Prostate gland (tissue), 2 donors: ENCODE measurements around the gene RPL18. TPM values are rescaled to one million over a fixed set of nuclear protein-coding genes. Genes with fewer than 3 reads are reported as not detected.

Experiments used
- DNase-seq: peaks from one replicate; pipeline ENCODE4 v3.0.0-alpha.2; 2019; ENCODE audit warnings: low spot score
- H3K27ac ChIP-seq, 2 donors: fragments of 200-600 bp; sonication (generic); 2 replicates each; pipeline ENCODE4 v1.5.1; 2017 to 2019
- H3K27me3 ChIP-seq: fragments of 200-600 bp; sonication (generic); replicated peaks from 2 replicates; pipeline ENCODE4 v1.5.1; 2019; ENCODE audit not compliant: insufficient read depth
- H3K36me3 ChIP-seq, 2 donors: fragments of 200-600 bp; sonication (generic); 1 replicate in 1 of 2; 2 replicates in 1 of 2; pipeline versions ENCODE4 v1.5.1 to v1.8.1; 2017 to 2019
- H3K4me1 ChIP-seq: fragments of 200-600 bp; sonication (generic); replicated peaks from 2 replicates; pipeline ENCODE4 v1.5.1; 2019
- H3K4me3 ChIP-seq, 2 donors: fragments of 200-600 bp; sonication (generic); 2 replicates each; pipeline ENCODE4 v1.5.1; 2017 to 2019
- H3K9me3 ChIP-seq: fragments of 200-600 bp; sonication (generic); 2 replicates; pipeline ENCODE4 v1.5.1; 2017
- CTCF ChIP-seq, 4 experiments: fragments of 200-600 bp in 2 of 4; fragments of 450-650 bp in 2 of 4; sonication (generic) in 2 of 4; IDR thresholded peaks; 1 replicate in 3 of 4; 2 replicates in 1 of 4; pipeline ENCODE4 v1.5.1; 2016 to 2019; ENCODE audit warnings: antibody characterized with exemption in 4 of 4, mild to moderate bottlenecking in 2 of 4, moderate library complexity in 2 of 4
- POLR2A ChIP-seq: fragments of 450-650 bp; IDR thresholded peaks from one replicate; pipeline ENCODE4 v1.6.1; 2016; ENCODE audit warnings: antibody characterized with exemption, mild to moderate bottlenecking
- POLR2AphosphoS5 ChIP-seq: sonication (generic); formaldehyde crosslinking; IDR thresholded peaks from one replicate; pipeline ENCODE4 v1.6.1; 2017; ENCODE audit warnings: antibody characterized with exemption
- whole genome bisulfite sequencing: methylation state at CpG from one replicate; pipeline ENCODE4 v1.1.5; 2018; 5-methylcytosine and 5-hydroxymethylcytosine counted together
- intact Hi-C: fragments of 100-400 bp; cut with DNase I; formaldehyde crosslinking; loops from one replicate; pipeline ENCODE4 v1.14.2; 2022
- total RNA-seq, 2 donors: library from RNA; depleted of rRNA; stranded (reverse); fragments of >200 nt; gene quantifications; one replicate each; pipeline ENCODE4 v1.1.0, GENCODE V29; 2016

Gene RPL18
- total RNA-seq, 2 donors from 2014 or later = 2,096 to 3,914 TPM

- Histone ChIP-seq H3K9me3 (no peaks in the 10 kb centered on the region), H3K36me3 (no peaks in the 10 kb centered on the region), H3K27ac (no peak overlapping the region), H3K27me3 (no peaks in the 10 kb centered on the region), H3K4me1 (peaks cover 7% of the 10 kb centered on the region), H3K4me3 (no peak overlapping the region)
- intact Hi-C loops = loop anchor here (5.0 to 10.0 kb wide), 2 partner anchors 194 to 317 kb away; partner anchors contain the start of gene FTL
- TF ChIP-seq POLR2A (no peak), POLR2AphosphoS5 (no peak), CTCF (IDR thresholded peaks at IDR 0.05) (no peak)
- 69% methylated on average over 2 of the region's 2 CpGs for WGBS
- no peak for DNase-seq
Observed at GRCh38 chr19:48648134-48648533, 29.2 kb upstream of the RPL18 start.

- Histone ChIP-seq H3K4me3 (peak overlapping the region; percentile 41 to 44), H3K27ac (peak overlapping the region; percentile 90 to 93), H3K9me3 (no peaks in the 10 kb centered on the region), H3K27me3 (no peaks in the 10 kb centered on the region), H3K4me1 (peaks cover 7% of the 10 kb centered on the region), H3K36me3 (no peaks in the 10 kb centered on the region)
- no peak for TF ChIP-seq POLR2A
- no peak for TF ChIP-seq POLR2AphosphoS5
- TF ChIP-seq CTCF (IDR thresholded peaks at IDR 0.05) = no peak
- intact Hi-C loops = loop anchor here (5.0 to 10.0 kb wide), 2 partner anchors 196 to 318 kb away; partner anchors contain the start of gene FTL
- 9% methylated on average over 10 of the region's 10 CpGs for WGBS
- DNase-seq = no peak
Observed at GRCh38 chr19:48646722-48647216, 27.8 kb upstream of the RPL18 start.

GRCh38 chr19:48646001-48646721 lies 27.2 kb upstream of the RPL18 start, which contains the start of gene CA11:
CA11 (minus strand) TSS chr19:48646187; CDS start chr19:48645632, 555 bp downstream.
- H3K4me3 ChIP-seq = peak within 1 kb of the TSS; percentile 41 to 44
- TF ChIP-seq POLR2A (peak; percentile 49), POLR2AphosphoS5 (peak; percentile 55), CTCF (IDR thresholded peaks at IDR 0.05) (peak; percentile 85 to 95 (median 88))
- intact Hi-C loops = loop anchor here (5.0 to 10.0 kb wide), 2 partner anchors 196 to 319 kb away; partner anchors contain the start of gene FTL
- H3K27ac ChIP-seq = peak within 1 kb of the TSS; percentile 90 to 93
- peaks cover 7% of the 10 kb centered on the region for H3K4me1 ChIP-seq
- H3K36me3 ChIP-seq = no peaks in the 10 kb centered on the region
- peak; percentile 78 for DNase-seq
- H3K27me3 ChIP-seq = no peaks in the 10 kb centered on the region
- H3K9me3 ChIP-seq = no peaks in the 10 kb centered on the region
- 2% methylated on average over 32 of the region's 33 CpGs for WGBS

GRCh38 chr19:48645620-48646000 lies 26.6 kb upstream of the RPL18 start:
- WGBS = 0% methylated on average over 6 of the region's 6 CpGs
- intact Hi-C loops = loop anchor here (5.0 to 10.0 kb wide), 2 partner anchors 197 to 319 kb away; partner anchors contain the start of gene FTL
- no peaks in the 10 kb centered on the region for H3K9me3 ChIP-seq
- H3K4me3 ChIP-seq = peak overlapping the region; percentile 41 to 44
- H3K27me3 ChIP-seq = no peaks in the 10 kb centered on the region
- no peak for DNase-seq
- H3K4me1 ChIP-seq = peaks cover 7% of the 10 kb centered on the region
- TF ChIP-seq CTCF (IDR thresholded peaks at IDR 0.05) (no peak), POLR2A (no peak), POLR2AphosphoS5 (no peak)
- no peaks in the 10 kb centered on the region for H3K36me3 ChIP-seq
- peak overlapping the region; percentile 90 to 93 for H3K27ac ChIP-seq
